ENCODE results near the gene QPRT. TPM values are rescaled to one million over a fixed set of nuclear protein-coding genes. Genes with fewer than 3 reads are reported as not detected.

QPRT gene
- total and polyA plus RNA-seq, 2 of the 8 experiments (the other 6 are each of a cell fraction or from before 2014, with no cell fraction given): 89.0 to 102 TPM

- Histone ChIP-seq H2AK5ac (ENCODE audit: low read depth, low read length) (no peak overlapping the region), H2BK5ac (ENCODE audit: low read depth, low read length) (no peak overlapping the region)
These were observed 14.7 kb upstream of the QPRT start for GRCh38 chr16:29664091-29664921.

More at GRCh38 chr16:29664091-29664921, 14.7 kb upstream of the QPRT start:
- FAIRE-seq (no peak), DNase-seq (ENCODE audit: low read depth in 1 of 2, low spot score in 2 of 2) (no peak)
- ChIA-PET POLR2A (ENCODE audit: partially characterized antibody) (interaction anchor here (0.9 to 3.7 kb wide), 4 partner anchors 12 to 46 kb away, joined by 3 to 59 read pairs (median 5); partner anchors contain the start of gene QPRT), CTCF (ENCODE audit: partially characterized antibody) (interaction anchor here (0.8 to 1.6 kb wide), 3 partner anchors 21 to 58 kb away, joined by 3 to 4 read pairs (median 3); no protein-coding TSS in a partner anchor)
- Histone ChIP-seq H4K5ac (ENCODE audit: insufficient read length, low read depth, low read length) (no peak overlapping the region), H3K56ac (replicated peaks; ENCODE audit: insufficient read length, low read depth, low read length) (no peak overlapping the region), H3K79me1 (ENCODE audit: low read depth, low read length) (0 out of 2 replicates have a peak, but pooled peaks cover 2% of the 10 kb centered on the region), H3K4ac (replicated peaks; ENCODE audit: insufficient read length, low read depth, low read length) (no peak overlapping the region), H3K4me3 (ENCODE audit: extremely low read depth in 1 of 4, insufficient read depth in 2 of 4, low read depth in 3 of 4, low read length in 4 of 4) (no peak overlapping the region), H2BK120ac (replicated peaks; ENCODE audit: low read depth, low read length) (no peak overlapping the region), H4K8ac (ENCODE audit: extremely low read depth, insufficient read depth, low read length) (no peak overlapping the region), H3K27ac (ENCODE audit: low read depth, low read length) (no peak overlapping the region), H3K23ac (ENCODE audit: insufficient read length) (no peak overlapping the region), H3K4me2 (ENCODE audit: insufficient read depth in 1 of 2, low read depth in 2 of 2, low read length in 2 of 2) (no peak overlapping the region), H4K20me1 (replicated peaks in 1 of 2; ENCODE audit: control insufficient read depth in 1 of 2, insufficient read depth in 2 of 2, low read length in 2 of 2) (peaks cover 0 to 2% of the 10 kb centered on the region in 2 experiments), H3K9ac (replicated peaks in 1 of 4; ENCODE audit: extremely low read depth in 1 of 4, low read depth in 3 of 4, low read length in 3 of 4) (no peak overlapping the region), H2BK15ac (ENCODE audit: low read length) (no peak overlapping the region), H3K4me1 (replicated peaks in 1 of 4; ENCODE audit: control insufficient read depth in 3 of 4, insufficient read depth in 4 of 4, low read length in 3 of 4) (peaks cover 0 to 24% (median 18%) of the 10 kb centered on the region in 4 experiments; a peak in 6 of 7 replicates), H3K27me3 (replicated peaks in 1 of 4; ENCODE audit: control insufficient read depth in 3 of 4, extremely low read depth in 1 of 4, insufficient read depth in 3 of 4, low read length in 3 of 4) (no peaks in the 10 kb centered on the region; a peak in 1 of 7 replicates), H3K23me2 (ENCODE audit: low read depth, low read length) (no peaks in the 10 kb centered on the region; the same call in 1 of the 2 replicates), H4K91ac (replicated peaks; ENCODE audit: insufficient read length, low read length) (no peak overlapping the region), H3K36me3 (ENCODE audit: control insufficient read depth in 2 of 4, insufficient read depth in 4 of 4, low read length in 3 of 4) (no peaks in the 10 kb centered on the region), H2BK12ac (ENCODE audit: low read depth, low read length) (no peak overlapping the region), H3K9me3 (ENCODE audit: insufficient read depth in 2 of 2, low read depth in 1 of 2, low read length in 1 of 2) (no peaks in the 10 kb centered on the region), H2BK20ac (ENCODE audit: low read length) (no peak overlapping the region), H3K18ac (ENCODE audit: extremely low read depth, low read length) (no peak overlapping the region), H2AFZ (ENCODE audit: low read length) (no peak overlapping the region), H3K14ac (ENCODE audit: insufficient read length) (no peak overlapping the region), H3K79me2 (ENCODE audit: control insufficient read depth in 1 of 2, insufficient read depth in 2 of 2, low read length in 2 of 2) (no peaks in the 10 kb centered on the region)
- WGBS, 2 experiments (ENCODE audit: extremely low coverage in 1 of 2, insufficient coverage in 1 of 2, insufficient read length in 1 of 2, insufficient replicate concordance in 2 of 2, low coverage in 1 of 2, low lambda C conversion rate in 2 of 2, missing lambda C conversion rate in 1 of 2): 83% methylated on average over 30 of the region's 35 CpGs; no CpG with 5 or more reads in 1 of the 2 experiments
- TF ChIP-seq KDM4A (IDR thresholded peaks at IDR 0.05; ENCODE audit: low read depth, low read length, severe bottlenecking): no peak
- no peak for TF ChIP-seq HDAC6 (IDR thresholded peaks at IDR 0.05; ENCODE audit: low read depth, low read length)
- no peak for TF ChIP-seq CREB1 (IDR thresholded peaks at IDR 0.05)
- TF ChIP-seq ASH2L (IDR thresholded peaks at IDR 0.05; ENCODE audit: low read length): no peak
- TF ChIP-seq POLR2A (IDR thresholded peaks at IDR 0.05; ENCODE audit: control extremely low read depth in 1 of 2, low read depth in 2 of 2, low read length in 2 of 2): no peak
- no peak for TF ChIP-seq CBX8 (IDR thresholded peaks at IDR 0.05; ENCODE audit: borderline replicate concordance, low read depth, low read length)
